Measurements from ENCODE around the gene RAB18. TPM values are rescaled to one million over a fixed set of nuclear protein-coding genes. Genes with fewer than 3 reads are reported as not detected.
A peak's percentile ranks its signal among the peaks of the same experiment; 100 is the strongest.

Gene RAB18
- total RNA-seq (10 to 100 TPM; 46.0 to 64.2 (median 55.1) TPM), polyA plus RNA-seq (10 to 100 TPM; 37.5 to 83.7 (median 50.5) TPM)

DNA sequence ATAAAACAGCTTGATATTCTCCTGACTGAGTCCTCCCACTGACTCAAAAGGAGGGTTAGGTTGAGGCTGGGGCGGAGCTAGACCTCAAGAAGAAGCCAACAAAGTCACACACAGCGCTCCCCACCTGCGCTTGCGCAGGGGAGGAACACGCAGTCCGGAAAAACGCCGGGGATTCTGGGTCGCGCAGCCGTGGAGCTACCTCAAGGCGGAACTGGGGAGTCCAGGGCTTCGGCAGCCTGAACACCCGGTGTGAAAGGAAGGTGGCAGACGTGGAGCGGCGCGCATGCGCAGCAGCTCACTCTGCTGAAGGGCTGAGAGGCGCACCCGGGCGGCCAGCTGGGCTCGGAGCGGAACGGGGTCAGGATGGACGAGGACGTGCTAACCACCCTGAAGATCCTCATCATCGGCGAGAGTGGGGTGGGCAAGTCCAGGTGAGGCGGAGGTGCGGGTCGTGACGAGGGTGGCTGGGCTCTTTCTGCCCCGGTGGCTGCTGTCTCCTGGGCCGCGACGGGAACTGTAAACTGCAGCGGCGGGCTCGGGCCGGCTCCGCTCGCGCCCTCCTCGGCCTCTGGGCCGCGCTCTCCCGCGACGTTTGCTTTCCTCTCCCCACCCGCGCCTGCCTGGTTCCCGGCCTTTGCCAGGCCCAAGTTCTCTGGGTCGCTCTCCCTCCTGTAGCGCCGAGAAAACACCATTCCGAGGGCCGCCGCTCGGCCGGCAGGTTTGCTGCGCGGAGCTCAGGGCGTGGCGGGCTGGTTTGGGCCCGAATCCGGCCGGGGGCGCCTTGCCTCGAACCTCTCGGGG lies at the start of gene RAB18:
Gene RAB18, plus strand, starts transcription at position 298 of the 801 bp plus-strand sequence. Its CDS starts 66 bp downstream, at position 364.
- Histone ChIP-seq H3K36me3 (no peaks in the 10 kb centered on the region), H3K9me3 (no peaks in the 10 kb centered on the region), H3K4me1 (peaks cover 0 to 47% (median 35%) of the 10 kb centered on the region in 4 donors), H3K27ac (peak within 1 kb of the TSS; percentile 89 to 98 (median 92)), H3K27me3 (no peaks in the 10 kb centered on the region), H3K4me3 (peak within 1 kb of the TSS; percentile 83 to 96 (median 88))
- peak in 1 of 4 donors; percentile 76 for TF ChIP-seq EP300 (IDR thresholded peaks at IDR 0.05)
- TF ChIP-seq, protein P1, sequence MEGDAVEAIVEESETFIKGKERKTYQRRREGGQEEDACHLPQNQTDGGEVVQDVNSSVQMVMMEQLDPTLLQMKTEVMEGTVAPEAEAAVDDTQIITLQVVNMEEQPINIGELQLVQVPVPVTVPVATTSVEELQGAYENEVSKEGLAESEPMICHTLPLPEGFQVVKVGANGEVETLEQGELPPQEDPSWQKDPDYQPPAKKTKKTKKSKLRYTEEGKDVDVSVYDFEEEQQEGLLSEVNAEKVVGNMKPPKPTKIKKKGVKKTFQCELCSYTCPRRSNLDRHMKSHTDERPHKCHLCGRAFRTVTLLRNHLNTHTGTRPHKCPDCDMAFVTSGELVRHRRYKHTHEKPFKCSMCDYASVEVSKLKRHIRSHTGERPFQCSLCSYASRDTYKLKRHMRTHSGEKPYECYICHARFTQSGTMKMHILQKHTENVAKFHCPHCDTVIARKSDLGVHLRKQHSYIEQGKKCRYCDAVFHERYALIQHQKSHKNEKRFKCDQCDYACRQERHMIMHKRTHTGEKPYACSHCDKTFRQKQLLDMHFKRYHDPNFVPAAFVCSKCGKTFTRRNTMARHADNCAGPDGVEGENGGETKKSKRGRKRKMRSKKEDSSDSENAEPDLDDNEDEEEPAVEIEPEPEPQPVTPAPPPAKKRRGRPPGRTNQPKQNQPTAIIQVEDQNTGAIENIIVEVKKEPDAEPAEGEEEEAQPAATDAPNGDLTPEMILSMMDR (IDR thresholded peaks at IDR 0.05): no peak
- peak; percentile 89 to 91 for TF ChIP-seq POLR2A (IDR thresholded peaks at IDR 0.05)
- TF ChIP-seq POLR2AphosphoS5 (IDR thresholded peaks at IDR 0.05): peak; percentile 93 to 98 (median 97)
- DNase-seq: peak; percentile 99
- intact Hi-C loops (cut with DNase I): loop anchor here (5.0 kb wide), 1 partner anchor 262 kb away; the partner anchor contains the start of gene ACBD5
- WGBS, 2 donors: 0% methylated on average over 71 of the region's 71 CpGs

DNA sequence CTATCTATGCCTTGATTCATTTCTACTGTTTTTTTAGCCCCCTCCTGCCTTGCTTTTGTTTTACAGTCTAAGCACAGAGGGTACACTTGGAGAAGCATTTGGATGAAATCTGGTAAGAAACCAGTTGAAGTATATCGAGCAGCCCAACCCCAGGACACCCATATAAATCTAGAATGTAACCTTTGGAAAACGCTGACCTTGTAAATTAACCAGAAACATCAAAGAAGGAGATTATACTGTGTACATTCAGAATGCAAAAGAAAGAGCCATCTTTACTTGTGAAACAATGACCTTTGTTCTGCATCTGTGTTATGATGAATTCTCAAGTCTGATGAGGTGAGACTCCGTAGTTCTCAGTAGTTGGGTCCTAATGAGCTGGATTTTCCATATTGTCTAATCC lies 49.3 kb upstream of the RAB18 start:
- Histone ChIP-seq H3K27ac (no peak overlapping the region), H3K36me3 (no peaks in the 10 kb centered on the region), H3K27me3 (no peaks in the 10 kb centered on the region), H3K4me1 (no peaks in the 10 kb centered on the region), H3K4me3 (no peak overlapping the region), H3K9me3 (no peaks in the 10 kb centered on the region)
- intact Hi-C loops (cut with DNase I): no loop called here
- WGBS, 2 donors: 32 to 64% methylated on average over 3 of the region's 3 CpGs
- TF ChIP-seq POLR2A (IDR thresholded peaks at IDR 0.05) (no peak), EP300 (IDR thresholded peaks at IDR 0.05) (no peak), POLR2AphosphoS5 (IDR thresholded peaks at IDR 0.05) (no peak)
- TF ChIP-seq, protein P1 (IDR thresholded peaks at IDR 0.05): no peak
- DNase-seq: no peak

DNA sequence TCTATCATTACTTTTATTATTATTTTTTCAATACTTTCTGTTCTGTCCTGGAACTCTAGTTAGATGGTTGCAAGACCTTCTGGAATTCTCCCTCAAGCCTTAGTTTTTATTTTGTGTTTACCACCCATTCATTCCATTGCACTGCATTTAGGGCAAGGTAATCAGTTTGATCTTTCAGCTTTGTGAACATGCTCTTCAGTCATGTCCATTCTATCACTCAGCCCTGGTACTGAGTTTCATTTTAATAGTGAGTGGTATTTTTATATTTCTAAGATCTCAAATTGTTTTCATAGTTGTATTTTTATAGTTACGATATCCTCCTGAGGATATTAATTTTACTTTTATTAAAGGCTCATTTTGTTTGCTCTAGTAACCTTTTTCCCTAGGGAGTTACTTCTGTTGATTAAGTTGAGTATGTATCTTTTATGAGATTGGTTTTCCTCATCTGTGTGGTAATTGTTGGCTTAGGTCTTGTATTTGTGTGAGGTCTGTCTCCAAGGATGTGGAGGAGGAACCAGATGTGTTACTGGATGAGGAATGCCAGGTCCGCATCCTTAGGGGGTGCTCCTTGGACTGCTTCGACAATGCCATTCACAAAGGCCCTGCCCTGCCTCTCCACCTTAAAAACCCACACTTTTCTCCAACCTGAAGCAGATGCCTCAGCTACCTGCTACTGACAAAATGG lies 46.7 kb upstream of the RAB18 start:
- TF ChIP-seq POLR2AphosphoS5 (IDR thresholded peaks at IDR 0.05) (no peak), POLR2A (IDR thresholded peaks at IDR 0.05) (no peak), EP300 (IDR thresholded peaks at IDR 0.05) (no peak)
- TF ChIP-seq, protein P1 (IDR thresholded peaks at IDR 0.05): no peak
- DNase-seq: no peak
- WGBS, 2 donors: 89 to 90% methylated on average over 3 of the region's 3 CpGs
- no peaks in the 10 kb centered on the region for H3K36me3 ChIP-seq
- intact Hi-C loops (cut with DNase I): no loop called here
- H3K27ac ChIP-seq: no peak overlapping the region
- H3K27me3 ChIP-seq: no peaks in the 10 kb centered on the region
- no peaks in the 10 kb centered on the region for H3K9me3 ChIP-seq
- no peaks in the 10 kb centered on the region for H3K4me1 ChIP-seq
- H3K4me3 ChIP-seq: no peak overlapping the region

DNA sequence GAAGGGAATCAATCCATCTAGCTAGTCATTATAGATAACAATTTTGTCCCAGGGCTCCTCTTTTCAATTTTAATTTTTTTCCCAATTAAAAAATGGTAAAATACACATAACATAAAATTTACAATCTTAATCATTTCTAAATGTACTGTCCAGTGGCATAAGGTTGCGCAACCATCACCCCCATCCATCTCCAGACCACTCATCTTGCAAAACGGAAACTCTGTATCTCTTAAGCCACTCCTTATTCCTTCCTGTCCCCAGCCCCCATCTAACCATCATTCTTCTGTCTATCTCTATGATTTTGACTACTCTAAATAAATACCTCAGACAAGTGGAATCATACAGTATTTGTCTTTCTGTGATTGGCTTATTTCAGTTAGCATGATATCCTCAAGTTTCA lies 46.1 kb upstream of the RAB18 start:
- no peaks in the 10 kb centered on the region for H3K27me3 ChIP-seq
- H3K4me3 ChIP-seq: no peak overlapping the region
- no peaks in the 10 kb centered on the region for H3K4me1 ChIP-seq
- no peaks in the 10 kb centered on the region for H3K9me3 ChIP-seq
- no peaks in the 10 kb centered on the region for H3K36me3 ChIP-seq
- intact Hi-C loops (cut with DNase I): no loop called here
- WGBS, 2 donors: 26 to 36% methylated on average over 2 of the region's 2 CpGs
- no peak overlapping the region for H3K27ac ChIP-seq
- no peak for DNase-seq
- no peak for TF ChIP-seq POLR2AphosphoS5 (IDR thresholded peaks at IDR 0.05)
- TF ChIP-seq, protein P1 (IDR thresholded peaks at IDR 0.05): no peak
- TF ChIP-seq EP300 (IDR thresholded peaks at IDR 0.05): no peak
- TF ChIP-seq POLR2A (IDR thresholded peaks at IDR 0.05): no peak
